ENCODE results near the gene KIAA1671. TPM values are rescaled to one million over a fixed set of nuclear protein-coding genes. Genes with fewer than 3 reads are reported as not detected.

Gene KIAA1671
- total and polyA plus RNA-seq, 2 of the 13 experiments (the other 11 are each of a cell fraction or from before 2014, with no cell fraction given): 13.5 to 13.6 TPM

GRCh38 chr22:25167082-25167481 lies 214.6 kb downstream of the KIAA1671 start (continued):
- TF ChIP-seq DBP (CRISPR knock-in tag; IDR thresholded peaks at IDR 0.05; ENCODE audit: not compliant biosample characterization) (no peak), HDAC1 (CRISPR knock-in tag; IDR thresholded peaks at IDR 0.05) (no peak), CC2D1A (CRISPR knock-in tag; IDR thresholded peaks at IDR 0.05) (no peak), HNF1A (IDR thresholded peaks at IDR 0.05; ENCODE audit: low read depth) (no peak), HNF1A (CRISPR knock-in tag; IDR thresholded peaks at IDR 0.05; ENCODE audit: borderline replicate concordance) (no peak), KDM4B (CRISPR knock-in tag; IDR thresholded peaks at IDR 0.05) (no peak), ZSCAN30 (CRISPR knock-in tag; IDR thresholded peaks at IDR 0.05) (no peak), FOSL2 (CRISPR knock-in tag; IDR thresholded peaks at IDR 0.05) (peak; percentile 25; the same call in 1 of the 2 replicates), ZFP36L2 (CRISPR knock-in tag; IDR thresholded peaks at IDR 0.05) (no peak), HOXA5 (CRISPR knock-in tag; IDR thresholded peaks at IDR 0.05) (no peak), ATF1 (CRISPR knock-in tag; IDR thresholded peaks at IDR 0.05) (no peak), ZBTB42 (CRISPR knock-in tag; IDR thresholded peaks at IDR 0.05) (no peak), ZNF768 (CRISPR knock-in tag; IDR thresholded peaks at IDR 0.05) (no peak), PPARG (CRISPR knock-in tag; conservative IDR thresholded peaks at IDR 0.05) (0 out of 2 replicates have a peak, but pooled peaks have one; percentile 40), ZNF354B (CRISPR knock-in tag; IDR thresholded peaks at IDR 0.05) (no peak)
